ENCODE results near the gene CRB1.

The CRB1 gene

DNA sequence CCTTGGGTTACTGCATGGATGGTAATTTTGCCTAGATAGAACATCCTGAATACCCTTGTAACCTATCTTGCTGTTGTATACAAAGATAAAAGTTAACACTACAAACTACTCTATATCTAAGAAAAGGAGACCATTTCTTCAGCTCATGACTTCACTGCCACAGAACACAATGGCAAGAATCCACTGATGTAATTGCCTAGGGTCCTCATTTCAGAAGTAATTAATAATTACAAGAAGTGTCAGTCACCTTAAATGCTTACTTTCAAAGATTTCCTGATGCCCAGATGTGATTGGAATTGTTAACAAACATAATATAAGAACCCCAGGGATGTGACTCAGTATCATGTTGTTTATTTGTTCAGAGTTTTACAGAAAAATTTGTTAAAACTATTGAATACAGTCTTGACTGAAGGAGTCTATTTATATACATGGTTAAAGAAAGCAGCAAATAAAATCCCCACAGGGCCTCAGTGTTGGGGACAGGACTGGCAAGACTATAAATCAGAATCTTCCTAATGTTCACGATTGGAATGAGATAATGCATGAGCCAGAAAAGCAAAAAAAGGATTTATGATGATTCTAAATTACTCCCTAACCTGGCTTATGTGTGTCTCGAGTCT lies 83.9 kb downstream of the CRB1 start:
- no peak for DNase-seq

DNA sequence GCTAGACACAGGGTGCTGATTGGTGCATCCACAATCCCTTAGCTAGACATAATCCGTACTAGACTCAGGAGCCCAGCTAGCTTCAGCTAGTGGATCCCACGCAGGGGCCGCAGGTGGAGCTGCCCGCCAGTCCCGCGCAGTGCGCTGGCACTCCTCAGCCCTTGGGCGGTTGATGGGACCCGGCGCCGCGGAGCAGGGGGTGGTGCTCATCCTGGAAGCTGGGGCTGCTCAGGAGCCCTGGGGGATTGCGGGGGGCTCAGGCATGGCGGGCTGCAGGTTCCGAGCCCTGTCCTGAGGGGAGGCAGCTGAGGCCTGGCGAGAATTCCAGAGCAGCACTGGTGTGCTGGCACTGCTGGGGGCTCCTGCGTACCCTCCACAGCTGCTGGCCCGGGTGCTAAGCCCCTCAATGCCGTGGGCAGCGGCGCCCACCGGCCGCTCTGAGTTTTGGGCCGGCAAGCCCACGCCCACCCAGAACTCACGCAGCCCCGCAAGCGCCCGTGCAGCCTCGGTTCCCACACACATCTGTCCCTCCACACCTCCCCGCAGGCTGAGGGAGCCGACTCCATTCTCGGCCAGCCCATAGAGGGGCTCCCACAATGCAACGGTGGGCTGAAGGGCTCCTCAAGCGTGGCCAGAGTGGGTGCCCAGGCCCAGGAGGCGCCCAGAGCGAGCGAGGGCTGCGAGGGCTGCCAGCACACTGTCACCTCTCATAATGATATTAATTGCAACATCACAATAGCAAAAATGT lies 87.4 kb downstream of the CRB1 start:
- DNase-seq: no peak

DNA sequence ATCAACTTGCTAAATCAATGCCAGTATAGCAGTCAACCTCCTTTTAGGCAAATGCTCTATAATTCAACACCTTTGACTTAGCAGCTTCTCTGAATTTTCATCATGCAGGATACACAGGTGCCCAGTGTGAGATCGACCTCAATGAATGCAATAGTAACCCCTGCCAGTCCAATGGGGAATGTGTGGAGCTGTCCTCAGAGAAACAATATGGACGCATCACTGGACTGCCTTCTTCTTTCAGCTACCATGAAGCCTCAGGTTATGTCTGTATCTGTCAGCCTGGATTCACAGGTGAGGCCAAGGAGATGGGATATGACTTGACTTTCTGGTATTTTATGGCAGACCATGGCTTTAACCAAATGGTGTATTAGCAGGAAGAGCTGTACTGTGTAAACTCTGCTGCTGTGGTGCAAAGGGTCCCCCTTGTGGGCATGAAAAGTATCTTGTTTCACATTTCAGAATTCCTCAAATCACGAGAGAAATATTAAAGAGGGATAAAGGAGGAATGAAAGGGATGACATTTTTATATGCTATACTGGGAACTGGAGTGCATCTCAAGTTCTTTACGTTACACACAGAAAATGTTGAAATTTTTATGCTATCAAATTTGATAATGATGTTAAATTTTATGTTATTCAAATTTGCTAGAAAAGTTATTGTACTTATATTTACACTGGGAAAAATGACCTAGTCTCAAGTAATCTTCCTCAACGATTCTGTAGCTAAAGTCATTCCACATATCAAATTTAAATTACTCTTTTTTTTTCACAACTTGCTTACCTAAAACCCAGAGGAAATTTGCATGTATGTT lies 88.9 kb downstream of the CRB1 start:
- DNase-seq: no peak

DNA sequence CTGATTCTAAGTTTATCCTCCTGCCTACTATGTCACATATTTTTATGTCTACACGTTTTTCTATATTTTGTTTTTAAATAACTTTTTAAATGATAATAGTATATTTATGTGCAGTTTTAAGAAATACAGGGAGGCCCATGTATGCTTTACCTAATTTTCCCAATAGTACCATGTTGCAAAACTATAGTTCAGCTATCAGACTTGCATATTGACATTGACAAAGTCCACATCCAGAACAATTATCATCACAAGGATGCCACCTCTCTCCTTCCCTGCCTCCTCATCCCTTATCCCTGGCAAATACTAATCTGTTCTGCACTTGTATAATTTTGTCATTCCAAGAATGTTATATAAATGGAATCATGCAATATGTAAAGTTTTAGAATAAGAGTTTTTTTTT lies 90.9 kb downstream of the CRB1 start:
- DNase-seq: no peak

DNA sequence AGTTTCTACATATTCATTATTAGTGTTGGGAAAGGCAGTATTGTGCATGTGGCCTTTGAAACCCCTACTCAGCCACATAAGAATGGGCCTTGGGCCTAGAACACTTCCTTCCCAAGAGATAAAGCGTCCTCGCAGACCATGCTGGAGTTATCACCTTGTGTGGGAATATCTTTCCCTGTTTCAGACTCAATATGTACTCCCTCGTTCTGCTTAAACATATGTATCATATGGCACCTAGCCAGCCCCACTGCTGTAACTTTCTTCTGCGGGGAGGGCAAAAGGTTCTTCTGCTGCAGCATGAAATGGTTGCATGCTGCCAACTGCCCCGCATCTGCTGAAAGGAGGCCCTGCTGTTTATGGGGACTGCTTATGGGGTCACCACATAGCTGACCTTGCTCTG lies 92.0 kb downstream of the CRB1 start:
- DNase-seq: no peak

DNA sequence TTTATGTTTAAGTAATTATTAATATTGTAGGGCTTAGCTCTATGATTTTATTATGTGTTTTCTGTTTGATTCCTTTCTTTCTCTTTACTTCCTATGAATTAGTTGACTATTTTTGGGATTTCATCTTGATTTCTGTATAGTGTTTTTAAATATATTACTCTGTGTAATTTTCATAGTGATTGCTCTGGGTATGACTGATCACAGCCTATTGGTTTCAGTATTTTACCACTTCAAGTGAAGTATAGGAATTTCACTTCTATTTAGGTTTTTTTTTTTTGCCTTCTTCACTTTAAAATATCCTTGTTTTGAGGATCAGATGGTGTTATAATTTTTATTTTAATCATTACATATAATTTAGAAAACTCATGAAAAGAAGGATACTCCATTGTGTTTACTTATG lies 94.8 kb downstream of the CRB1 start:
- DNase-seq: no peak

DNA sequence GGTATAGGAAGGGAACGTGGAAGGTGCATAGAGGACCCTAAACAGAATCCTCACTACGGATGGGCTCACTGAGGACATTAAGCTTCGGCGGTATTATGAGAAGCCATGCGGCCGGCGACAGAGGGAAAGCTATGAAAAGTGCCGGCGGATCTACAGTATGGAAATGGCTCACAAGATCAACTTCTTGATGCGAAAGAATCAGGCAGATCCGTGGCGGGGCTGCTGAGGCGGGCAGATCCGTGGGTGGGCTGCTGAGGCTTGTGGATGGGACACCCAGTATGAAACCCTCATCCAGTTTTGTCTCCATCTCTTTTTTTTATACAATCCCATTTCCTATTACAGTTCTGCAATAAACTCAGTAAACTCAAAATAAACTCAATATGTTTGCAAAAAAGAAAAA lies 95.8 kb downstream of the CRB1 start:
- DNase-seq: no peak

DNA sequence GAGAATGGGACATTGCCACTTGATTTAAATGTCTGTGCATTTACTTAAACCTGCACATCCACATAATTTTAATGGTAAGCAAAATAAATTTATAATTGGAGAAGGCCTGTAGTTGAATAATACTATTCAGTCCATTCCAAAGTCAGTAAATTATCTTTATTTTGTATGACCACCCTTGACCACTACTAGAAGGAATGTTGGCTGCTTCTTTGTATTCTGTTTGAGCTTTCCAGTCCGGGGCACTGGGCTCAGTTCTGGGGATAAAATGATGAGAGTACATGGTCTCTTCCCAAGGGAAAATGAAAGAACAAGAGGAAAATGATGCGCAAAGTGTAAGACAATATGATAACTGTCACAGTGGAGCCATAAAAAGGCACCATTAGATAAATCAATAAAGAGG lies 98.9 kb downstream of the CRB1 start:
- DNase-seq: no peak

DNA sequence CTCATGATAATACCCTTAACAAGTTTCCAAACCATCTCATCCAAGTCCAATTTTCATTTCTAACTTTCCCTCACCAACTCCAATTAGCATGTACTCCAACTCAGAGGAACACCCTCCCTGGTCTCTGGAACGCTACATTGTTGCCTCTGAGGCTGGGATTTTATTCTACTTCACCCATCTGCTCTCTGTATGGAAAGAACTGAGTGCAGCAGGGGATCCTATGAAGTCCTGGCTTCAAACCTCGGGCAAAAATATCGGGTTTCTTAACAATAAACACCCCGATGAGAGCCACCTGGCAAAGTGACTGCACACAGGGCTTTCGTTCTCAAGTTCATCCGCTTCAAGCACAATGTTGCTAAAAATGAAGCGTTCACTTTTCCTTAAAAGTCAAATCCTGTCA lies 99.6 kb downstream of the CRB1 start:
- no peak for DNase-seq

DNA sequence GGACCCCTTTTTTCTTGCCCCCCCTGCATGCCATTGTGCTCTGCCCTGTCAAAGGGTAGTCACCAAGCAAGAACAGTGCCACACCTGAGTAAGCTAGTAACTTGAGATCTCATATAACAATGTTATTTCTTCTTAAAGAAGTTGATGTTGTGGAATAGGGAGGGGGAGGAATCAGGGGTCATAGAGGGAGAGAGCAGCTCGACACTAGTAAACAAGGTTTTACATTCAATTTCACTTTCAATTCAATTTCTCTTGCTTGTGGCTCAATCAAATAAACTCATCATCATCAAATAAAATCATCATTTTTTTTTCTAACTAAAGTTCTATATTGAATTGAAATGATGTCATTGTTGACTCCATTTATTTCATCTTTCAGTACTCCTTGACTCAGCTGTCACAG lies 106.4 kb downstream of the CRB1 start:
- no peak for DNase-seq

DNA sequence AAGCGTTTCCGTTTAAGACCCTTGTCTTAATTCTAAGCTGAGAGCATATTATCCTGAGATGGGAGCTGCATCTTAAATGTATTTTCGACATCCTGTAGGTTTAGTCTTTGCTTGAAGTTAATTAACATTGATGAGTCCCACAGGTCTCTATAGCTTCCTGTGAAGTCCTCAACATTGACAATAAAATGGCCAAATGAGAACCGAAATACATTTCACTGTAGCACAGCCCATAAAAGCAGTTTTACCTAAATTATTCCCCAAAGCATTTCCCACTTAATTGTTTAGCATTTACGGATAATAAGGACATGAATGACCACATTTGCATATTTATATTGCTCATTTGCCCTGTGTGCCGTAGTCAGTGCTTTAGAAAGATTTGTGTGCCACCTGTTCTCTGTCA lies 116.4 kb downstream of the CRB1 start:
- no peak for DNase-seq

DNA sequence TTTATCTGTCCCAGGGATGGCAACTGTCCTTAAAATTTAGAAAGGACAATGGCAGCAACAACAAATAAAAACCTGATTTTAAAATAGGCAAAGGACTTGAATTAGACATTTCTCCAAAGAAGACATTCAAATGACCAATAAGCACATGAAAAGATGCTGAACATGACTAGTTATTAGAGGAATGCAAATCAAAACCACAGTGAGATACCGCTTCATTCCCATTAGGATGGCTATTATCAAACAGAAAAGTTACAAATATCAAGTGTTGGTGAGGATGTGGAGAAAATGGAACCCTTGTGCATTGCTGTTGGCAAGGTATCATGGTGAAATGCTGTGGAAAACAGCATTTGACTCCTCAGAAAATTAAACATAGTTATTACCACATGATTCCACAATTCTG lies 120.7 kb downstream of the CRB1 start:
- no peak for DNase-seq

DNA sequence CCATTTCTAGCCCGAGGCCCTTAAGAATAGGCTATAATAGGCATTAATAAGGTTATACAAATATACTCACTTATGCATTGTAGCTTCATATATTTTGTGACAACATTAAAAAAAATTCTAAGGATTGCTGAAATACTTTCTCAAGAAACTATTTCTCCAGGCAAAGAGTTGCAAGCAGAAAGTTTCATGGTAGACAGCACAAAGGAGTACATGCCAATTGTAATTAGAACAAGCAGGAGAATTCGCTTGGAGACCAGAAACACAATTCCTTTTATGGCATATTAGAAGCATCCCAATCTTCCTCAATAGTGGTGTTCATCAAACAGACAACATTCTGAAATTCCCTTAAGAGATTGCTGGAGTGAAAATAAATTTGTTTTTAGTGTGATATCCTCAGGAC lies 122.8 kb downstream of the CRB1 start:
- no peak for DNase-seq

DNA sequence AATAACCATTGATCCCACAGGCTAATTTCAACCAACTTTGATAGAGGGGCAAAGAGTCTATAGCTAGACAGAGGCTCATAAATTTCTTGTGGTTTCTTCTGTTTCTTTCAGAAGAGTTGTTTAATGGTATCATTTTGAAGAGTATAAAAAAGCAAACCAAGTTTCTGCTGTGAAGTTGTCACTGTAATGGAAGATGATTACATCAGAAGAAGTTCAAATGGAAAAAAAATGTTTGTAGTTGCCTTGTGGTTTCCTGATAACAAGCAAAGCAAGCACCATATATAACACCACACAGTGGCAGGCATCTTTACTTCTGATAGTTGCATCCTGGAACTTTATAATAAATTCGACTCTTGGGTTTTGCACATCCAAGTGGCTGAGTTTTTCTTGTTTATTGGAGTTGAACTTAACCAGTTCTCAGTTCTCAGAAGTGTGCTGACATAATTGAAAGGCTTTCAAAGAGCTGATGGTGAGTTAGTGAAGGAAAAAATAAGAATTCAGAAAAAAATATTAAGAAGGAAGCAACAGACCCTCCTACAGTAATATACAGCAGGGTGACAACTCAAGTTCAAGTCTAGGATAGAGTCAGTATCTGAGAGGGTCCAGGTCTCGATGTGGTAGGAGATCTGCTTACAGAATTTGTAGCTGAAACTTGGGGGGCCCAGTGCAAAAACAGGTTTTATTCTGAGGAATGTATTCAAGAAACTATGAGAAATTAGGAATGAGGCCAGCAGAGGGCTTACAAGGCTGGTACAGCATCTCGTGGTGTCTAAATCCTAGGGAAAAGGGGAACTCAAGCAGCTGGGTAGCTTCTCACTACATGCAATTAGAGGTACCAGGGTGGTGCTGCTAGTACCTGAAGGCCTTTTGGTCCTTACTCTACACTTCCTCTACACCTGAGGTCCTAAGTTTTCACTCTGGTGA lies 123.5 kb downstream of the CRB1 start:
- DNase-seq: no peak

DNA sequence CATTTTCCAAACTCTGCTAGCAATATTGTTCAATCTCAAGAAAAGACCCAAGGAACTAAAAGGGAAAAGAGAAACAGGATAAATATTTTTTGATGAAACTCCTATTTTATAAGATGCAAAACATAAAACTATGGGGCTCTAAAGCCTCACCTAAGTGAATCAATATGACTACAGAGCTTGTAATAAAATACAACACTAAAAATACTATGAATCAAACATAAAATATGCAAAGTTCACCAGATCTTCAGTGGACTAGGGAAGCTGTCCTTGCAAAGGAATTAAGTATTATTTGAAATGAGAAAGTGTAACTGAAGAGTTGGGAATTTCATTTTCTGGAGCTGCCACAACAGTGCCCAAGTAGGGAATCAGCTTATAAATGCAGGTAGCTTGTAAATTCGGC lies 124.5 kb downstream of the CRB1 start:
- no peak for DNase-seq

DNA sequence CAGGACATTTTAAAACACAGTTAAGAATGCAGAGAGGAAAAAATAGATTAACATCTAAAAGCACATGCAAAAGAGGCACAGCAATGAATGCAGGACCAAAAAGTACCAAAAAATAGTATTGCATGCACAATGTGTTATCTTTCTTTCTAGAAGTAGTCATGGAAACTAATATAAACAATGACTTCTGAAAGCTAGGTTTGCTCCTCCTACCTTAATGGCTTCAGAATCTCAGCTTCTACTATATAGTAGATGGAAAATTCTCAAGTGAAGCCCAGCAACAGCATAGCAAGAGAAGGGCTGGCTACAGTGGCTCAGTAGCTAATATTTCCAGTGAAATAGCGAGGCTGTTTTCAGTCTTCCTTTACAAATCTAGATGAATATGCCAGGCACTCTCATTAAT lies 125.1 kb downstream of the CRB1 start:
- no peak for DNase-seq

DNA sequence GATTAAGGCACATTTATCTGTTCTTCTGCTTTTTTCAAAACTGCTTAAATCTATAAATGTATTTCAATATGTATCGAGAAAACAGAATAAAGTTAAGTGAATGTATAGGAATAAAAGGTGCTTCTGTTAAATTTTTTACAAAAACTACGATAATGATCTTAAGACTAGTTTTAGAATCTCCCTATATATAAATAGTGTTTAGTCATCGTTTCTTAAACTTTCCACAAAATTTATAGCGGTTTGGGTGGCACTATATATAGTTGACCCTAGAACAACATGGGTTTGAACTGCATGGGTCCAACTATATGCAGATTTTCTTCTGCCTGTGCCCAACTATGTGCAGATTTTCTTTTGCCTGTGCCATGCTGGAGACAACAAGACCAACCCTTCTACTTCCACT lies 125.7 kb downstream of the CRB1 start:
- DNase-seq: no peak

DNA sequence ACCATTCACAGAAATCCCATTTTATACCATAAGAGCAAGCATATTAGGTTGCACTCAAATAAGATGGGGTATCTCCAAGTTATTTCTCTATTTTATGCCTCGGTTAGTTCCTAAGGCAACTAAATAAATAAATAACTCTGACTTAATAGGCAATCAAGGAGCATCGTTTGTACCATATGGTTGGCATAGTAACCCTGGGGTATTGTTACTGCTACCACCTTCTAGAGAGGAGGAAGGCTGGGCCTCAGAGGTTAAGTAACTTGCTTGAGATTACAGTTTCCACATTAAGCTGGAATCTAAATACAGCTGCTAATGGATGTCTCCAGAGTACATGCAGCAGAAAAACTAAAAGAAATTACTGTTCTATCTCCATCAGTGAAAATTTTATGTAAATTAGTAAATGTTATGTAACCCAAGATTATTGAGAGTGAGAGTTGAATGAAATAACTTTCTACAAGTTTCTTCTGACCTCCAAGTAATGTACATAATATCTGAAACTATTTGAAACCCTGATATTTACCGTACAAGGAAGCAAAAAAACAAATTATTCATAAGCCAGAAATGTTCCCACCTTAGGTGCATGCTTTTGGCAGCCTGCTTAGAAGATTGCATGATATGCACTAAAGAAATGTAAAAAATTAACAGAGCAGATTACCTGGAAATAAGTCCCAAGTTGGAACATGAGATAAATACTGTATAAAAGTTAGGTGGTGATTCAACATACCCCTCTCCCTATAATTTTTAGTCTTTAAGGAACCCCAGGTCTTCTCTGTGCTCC lies 127.0 kb downstream of the CRB1 start:
- no peak for DNase-seq

DNA sequence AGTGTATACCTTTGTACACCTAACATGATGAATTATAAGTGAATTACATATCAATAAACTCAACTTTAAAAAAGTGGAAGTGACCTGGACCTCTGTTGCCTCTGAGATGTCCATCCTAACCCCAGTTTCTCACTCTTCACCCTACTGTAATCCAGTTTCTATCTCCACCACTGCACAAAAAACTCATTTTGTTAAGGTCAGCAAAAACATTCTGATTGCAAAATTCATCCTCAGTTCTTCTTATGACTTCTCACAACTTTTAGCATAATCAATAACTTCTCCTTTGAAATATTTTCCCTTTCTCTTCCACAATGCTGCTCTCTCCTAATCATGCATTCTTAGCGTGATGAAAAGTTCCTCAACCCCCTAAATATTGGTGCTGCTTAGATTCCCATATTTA lies 129.8 kb downstream of the CRB1 start:
- no peak for DNase-seq

DNA sequence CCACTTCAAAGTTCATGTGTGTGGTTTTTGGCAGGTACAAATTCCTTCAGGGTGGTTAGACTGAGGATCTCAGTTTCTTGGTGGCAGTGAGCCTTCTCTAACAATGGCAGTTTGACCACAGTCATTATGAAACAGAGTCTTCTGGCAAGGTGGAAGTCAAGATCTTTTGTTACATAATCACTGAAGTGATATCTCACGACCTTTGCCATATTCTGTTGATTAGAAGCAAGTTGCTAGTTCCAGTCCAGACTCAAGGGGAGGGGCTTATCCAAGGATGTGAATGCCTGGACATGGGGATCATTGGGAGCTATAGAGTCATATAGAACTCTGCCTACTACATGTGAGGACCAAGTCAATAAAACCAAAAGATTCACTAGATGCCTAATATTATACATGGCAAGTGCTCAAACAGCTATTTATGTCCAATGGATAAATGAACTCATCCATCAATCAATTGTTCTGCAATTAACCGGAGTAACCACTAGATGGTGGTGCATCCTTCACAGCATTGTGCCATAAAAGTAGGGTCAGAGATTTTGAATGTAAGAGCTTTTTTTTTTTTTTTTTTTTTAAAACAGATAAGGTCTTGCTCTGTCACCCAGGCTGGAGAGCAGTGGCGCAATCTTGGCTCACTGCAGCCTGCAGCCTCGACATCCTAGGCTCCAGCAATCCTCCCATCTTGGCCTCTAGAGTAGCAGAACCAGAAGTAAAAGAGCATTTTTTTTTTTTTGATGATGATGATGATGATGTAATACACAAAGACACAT lies 131.9 kb downstream of the CRB1 start:
- peak; percentile 22 for DNase-seq

DNA sequence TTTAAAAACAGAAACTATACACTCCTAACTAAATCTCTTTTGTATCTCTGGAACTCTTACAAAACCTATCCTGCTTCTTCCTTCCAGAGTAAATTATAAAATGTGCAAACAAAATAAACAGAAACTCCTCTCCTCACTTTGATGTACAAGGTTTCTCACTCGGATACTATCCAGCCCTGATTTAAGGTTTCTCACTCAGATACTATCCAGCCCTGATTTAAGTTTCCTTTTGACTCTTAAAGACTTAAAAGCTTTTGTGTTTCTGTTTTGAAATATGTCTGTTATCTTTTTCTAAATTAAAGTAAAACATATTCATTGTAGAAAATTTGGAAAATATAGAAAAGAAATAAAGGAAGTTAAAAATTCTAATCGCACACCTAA lies 132.5 kb downstream of the CRB1 start:
- no peak for DNase-seq

DNA sequence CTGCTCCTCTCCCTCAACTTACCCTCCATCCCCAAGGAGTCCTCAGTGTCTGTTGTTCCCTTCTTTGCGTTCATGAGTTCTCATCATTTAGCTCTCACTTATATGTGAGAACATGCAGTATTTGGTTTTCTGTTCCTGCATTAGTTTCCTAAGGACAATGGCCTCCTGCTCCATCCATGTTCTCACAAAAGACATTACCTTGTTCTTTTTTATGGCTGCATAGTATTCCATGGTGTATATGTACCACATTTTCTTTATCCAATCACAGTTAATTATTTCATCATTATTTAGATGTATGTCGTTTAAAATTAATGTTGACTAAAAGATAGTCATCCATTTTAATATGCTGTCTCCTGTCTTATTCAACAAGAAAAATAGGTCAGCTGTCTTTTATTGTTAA lies 134.1 kb downstream of the CRB1 start:
- no peak for DNase-seq
